ENCODE measurements around the gene ERICH6.

Gene ERICH6

DNA sequence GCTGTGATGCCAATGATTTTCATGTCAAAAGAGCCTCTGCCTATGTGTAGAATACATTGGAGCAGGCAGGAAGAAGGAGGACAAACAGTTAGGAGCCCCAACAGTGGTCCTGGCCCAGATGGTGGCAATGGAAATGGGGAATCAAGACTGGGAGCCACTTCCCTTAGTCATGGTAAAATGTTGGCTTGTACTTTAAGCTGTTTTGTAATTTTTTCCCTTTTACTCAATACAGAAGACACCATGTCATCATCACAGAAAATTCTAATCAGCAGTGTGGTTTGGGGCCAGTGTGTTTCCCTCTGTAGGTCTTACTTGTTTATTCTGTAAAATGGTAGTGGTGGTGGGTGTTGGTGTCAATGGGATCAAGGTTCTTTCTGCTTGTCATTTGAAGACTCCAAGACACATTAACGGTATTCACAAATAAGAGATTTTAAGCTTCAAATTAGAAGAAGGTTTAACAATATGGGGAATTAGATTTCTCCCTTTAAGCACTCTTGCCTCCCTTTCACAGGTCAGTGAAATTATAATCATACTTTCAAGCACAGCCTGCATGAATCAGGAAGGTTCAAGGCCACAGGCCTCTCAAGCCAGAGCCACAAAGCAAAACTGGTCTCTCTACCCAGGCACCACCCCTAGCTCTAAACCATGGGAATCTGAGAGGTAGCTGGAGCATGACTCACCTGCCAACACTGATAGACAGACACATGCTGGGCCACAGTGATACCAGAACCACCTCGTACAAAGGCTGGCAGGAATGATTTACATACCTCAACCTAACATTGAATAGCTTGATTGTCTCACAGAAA is 34.4 kb upstream of the ERICH6 start:
- TF ChIP-seq, protein P1, sequence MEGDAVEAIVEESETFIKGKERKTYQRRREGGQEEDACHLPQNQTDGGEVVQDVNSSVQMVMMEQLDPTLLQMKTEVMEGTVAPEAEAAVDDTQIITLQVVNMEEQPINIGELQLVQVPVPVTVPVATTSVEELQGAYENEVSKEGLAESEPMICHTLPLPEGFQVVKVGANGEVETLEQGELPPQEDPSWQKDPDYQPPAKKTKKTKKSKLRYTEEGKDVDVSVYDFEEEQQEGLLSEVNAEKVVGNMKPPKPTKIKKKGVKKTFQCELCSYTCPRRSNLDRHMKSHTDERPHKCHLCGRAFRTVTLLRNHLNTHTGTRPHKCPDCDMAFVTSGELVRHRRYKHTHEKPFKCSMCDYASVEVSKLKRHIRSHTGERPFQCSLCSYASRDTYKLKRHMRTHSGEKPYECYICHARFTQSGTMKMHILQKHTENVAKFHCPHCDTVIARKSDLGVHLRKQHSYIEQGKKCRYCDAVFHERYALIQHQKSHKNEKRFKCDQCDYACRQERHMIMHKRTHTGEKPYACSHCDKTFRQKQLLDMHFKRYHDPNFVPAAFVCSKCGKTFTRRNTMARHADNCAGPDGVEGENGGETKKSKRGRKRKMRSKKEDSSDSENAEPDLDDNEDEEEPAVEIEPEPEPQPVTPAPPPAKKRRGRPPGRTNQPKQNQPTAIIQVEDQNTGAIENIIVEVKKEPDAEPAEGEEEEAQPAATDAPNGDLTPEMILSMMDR (conservative IDR thresholded peaks at IDR 0.05; ENCODE audit: control insufficient read depth, insufficient read depth, low read depth, low read length) = no peak
- DNase-seq (ENCODE audit: low read depth) = peak; percentile 62
- no peak overlapping the region for H3K4me3 ChIP-seq (ENCODE audit: control insufficient read depth, low read depth, low read length)

DNA sequence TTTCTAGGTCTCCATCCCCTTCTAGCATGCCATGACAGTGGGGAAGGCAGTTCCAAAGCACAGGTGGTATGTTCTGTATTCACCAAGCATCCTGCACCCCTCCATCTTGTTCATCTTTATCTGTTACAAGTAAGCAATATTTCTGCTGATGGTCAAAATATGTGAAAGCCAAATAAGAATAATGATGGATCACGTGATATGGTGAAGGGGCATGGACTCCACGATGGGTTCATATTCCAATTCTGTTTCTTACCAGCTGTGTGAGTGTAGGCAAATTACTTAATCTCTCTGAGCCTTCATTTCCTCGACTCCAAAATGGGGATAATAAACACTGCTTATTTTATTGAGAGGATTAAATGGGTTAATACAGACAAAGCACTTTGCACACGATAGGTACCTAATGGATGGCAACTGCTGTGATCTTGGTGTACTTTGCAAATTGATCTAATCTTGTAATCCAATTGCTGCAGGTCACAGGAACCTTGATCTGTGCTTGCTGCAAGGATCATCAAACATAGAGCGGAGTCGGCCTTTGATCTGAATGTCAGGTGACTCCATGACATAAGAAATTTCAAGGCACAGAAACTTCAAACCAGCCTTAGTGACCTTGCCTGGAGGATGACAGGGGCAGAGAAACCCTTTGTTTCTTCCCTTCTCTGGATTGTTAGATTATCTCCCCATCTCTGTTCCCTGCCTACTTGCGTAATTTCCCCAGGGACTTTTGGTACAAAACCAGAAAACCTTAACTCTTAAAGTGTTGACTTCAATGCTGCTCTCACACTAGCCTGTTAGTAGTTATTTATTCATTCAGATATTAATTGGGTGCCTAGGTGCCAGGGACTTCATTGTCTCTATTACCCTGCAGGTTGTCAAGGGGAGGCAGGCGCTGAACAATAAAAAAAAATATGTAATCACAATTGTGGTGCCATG is 33.4 kb upstream of the ERICH6 start:
- DNase-seq (ENCODE audit: low read depth) = peak; percentile 64
- H3K4me3 ChIP-seq (ENCODE audit: control insufficient read depth, low read depth, low read length) = no peak overlapping the region
- TF ChIP-seq, protein P1 (conservative IDR thresholded peaks at IDR 0.05; ENCODE audit: control insufficient read depth, insufficient read depth, low read depth, low read length) = no peak

DNA sequence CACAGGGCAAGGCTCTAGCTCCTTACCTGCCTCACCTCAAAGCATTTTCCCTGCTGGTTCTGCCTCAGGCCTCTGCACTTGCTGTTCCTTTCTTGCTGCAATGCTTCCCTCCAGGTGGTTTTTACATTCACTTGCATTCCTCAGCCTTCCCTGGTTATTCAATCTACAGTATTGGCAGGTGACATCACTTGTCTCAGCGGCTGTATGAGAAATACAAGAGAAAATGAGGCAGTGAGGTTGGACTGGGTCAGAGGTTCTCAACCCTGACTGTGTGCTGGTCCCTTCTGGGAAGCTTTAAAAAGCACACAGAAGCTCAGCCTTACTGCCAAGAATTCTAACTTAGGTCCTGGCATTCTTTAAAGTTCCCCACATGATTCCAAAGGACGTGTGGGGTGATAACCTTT is 32.6 kb upstream of the ERICH6 start:
- no peak for DNase-seq (ENCODE audit: low read depth)
- TF ChIP-seq, protein P1 (conservative IDR thresholded peaks at IDR 0.05; ENCODE audit: control insufficient read depth, insufficient read depth, low read depth, low read length) = no peak

DNA sequence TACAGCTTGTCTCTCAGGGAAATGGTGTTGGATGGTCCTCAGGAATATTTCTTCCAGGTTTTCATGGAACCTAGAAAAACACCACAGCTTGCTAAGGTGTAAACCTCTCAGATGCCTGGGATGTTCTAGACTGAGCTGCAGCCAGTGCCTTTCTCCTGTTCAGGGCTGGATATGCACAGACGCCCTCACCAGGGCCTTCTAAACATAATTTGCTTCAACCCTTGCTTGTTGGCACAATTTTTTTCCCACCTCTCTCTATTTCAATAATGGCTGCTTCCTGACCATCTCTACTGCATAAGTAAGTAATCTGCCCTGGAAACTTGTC is 31.0 kb upstream of the ERICH6 start:
- TF ChIP-seq, protein P1 (conservative IDR thresholded peaks at IDR 0.05; ENCODE audit: control insufficient read depth, insufficient read depth, low read depth, low read length) = no peak
- no peak for DNase-seq (ENCODE audit: low read depth)
- H3K4me3 ChIP-seq (ENCODE audit: control insufficient read depth, low read depth, low read length) = no peak overlapping the region

More for the DNA sequence above, 32.6 kb upstream of the ERICH6 start:
- no peak overlapping the region for H3K4me3 ChIP-seq (ENCODE audit: control insufficient read depth, low read depth, low read length)

DNA sequence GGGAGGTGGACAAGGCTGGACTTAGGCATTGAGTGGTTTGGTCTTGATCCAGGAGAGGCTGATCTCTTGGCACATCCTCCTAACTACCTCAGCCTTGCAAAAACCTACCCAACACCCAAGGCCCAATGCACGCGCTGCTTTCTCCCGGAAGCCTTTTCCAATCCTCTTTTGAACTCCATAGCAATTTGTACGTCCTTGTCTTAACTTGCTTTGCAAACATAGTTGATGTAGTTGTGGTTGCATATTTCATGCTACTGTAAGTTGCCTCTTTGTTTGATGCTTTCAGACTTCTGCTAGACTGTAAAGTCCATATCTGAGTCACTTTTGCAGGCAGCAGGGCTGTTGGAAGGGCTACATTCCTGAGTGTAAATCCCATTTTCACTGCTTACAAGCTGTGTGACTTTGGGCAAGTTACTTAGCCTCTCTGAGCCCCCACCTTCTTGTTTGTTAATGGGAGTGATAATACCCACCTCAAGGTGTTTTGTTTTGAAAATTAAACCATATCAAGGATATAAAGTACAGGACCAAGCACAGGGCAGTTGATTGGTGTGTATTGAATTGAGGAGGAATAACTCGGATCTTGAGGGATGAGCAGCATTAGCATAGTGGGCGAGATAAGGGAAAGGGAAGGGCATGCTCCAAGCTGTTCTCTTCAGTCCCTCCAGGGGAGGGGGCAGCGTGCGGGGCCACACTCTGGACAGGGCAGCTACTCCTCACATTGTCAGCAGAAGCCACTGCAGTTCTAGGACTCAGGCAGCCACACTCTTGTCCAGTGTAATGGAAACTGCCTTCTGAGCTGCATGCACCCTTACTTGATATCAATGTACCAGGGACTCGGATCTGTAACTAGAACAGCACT is 30.4 kb upstream of the ERICH6 start:
- TF ChIP-seq, protein P1 (conservative IDR thresholded peaks at IDR 0.05; ENCODE audit: control insufficient read depth, insufficient read depth, low read depth, low read length) = no peak
- H3K4me3 ChIP-seq (ENCODE audit: control insufficient read depth, low read depth, low read length) = no peak overlapping the region
- DNase-seq (ENCODE audit: low read depth) = peak; percentile 73

DNA sequence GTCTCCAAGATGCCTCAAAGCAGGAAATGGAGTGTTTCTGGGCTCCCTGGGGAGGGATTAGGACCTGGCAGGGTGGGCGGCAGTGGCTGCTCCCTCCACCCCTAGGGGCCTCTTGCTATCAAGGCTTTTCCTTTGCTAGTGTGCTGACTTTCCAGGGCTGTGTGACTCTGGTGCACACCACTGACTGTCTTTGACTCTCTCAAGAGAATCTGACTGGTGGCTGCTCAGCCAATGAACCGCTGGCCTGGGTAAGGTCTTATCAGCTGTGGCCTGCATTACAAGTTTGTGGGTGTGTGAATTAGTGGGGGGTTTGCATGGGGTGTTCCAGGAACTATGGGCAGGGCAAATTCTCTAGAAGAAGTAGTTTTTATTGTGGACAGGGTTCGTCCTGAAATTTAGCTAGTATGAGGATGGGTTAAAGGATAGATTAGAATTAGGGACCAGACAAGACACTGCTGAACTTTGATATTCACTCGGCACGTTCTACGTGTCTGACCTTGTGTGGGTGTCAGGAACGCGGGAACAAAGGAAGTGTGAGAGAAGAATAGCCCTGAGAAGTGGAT is 29.7 kb upstream of the ERICH6 start:
- TF ChIP-seq, protein P1 (conservative IDR thresholded peaks at IDR 0.05; ENCODE audit: control insufficient read depth, insufficient read depth, low read depth, low read length) = no peak
- no peak for DNase-seq (ENCODE audit: low read depth)
- H3K4me3 ChIP-seq (ENCODE audit: control insufficient read depth, low read depth, low read length) = no peak overlapping the region

Measured in fibroblast of mammary gland (primary cell).